Measurements from ENCODE around the gene TRPC4AP. TPM values are rescaled to one million over a fixed set of nuclear protein-coding genes. Genes with fewer than 3 reads are reported as not detected.

Gene TRPC4AP
- total RNA-seq, 3 donors from 2014 or later (not counting 1 experiment from before 2014, with no cell fraction given), result 72.3 to 79.0 (median 74.4) TPM

GRCh38 chr20:35011589-35012226 lies 80.9 kb downstream of the TRPC4AP start:
- no peaks in the 10 kb centered on the region for H3K9me3 ChIP-seq (ENCODE audit: control insufficient read depth, insufficient read depth, low read length)
- H3K4me3 ChIP-seq (ENCODE audit: low read length), result no peak overlapping the region
- intact Hi-C loops (cut with micrococcal nuclease), result no loop called here
- peaks cover 20% of the 10 kb centered on the region for H3K36me3 Mint-ChIP-seq
- no peaks in the 10 kb centered on the region for H3K27me3 Mint-ChIP-seq (ENCODE audit: low read depth in 2 of 2)
- H3K27ac ChIP-seq (ENCODE audit: low read length), result no peak overlapping the region
- H3K36me3 ChIP-seq (ENCODE audit: control insufficient read depth, insufficient read depth, low read length), result peaks cover 78% of the 10 kb centered on the region
- H3K4me1 ChIP-seq (ENCODE audit: control insufficient read depth, insufficient read depth, low read length), result no peaks in the 10 kb centered on the region
- ATAC-seq (no peak), DNase-seq (no peak)
- TF ChIP-seq CTCF (IDR thresholded peaks at IDR 0.05), result no peak
- H3K9me3 Mint-ChIP-seq, result no peaks in the 10 kb centered on the region
- H3K27ac Mint-ChIP-seq, result peak overlapping the region; percentile 16 to 79
- no peaks in the 10 kb centered on the region for H3K27me3 ChIP-seq (ENCODE audit: control insufficient read depth, insufficient read depth, low read length)
- H3K4me1 Mint-ChIP-seq, result peaks cover 0 to 16% of the 10 kb centered on the region in 2 donors
- WGBS (ENCODE audit: insufficient coverage), result 89% methylated on average over 5 of the region's 5 CpGs
- H3K4me3 Mint-ChIP-seq, result no peak overlapping the region

GRCh38 chr20:35010405-35011192 lies 82.0 kb downstream of the TRPC4AP start:
- Histone ChIP-seq H3K27me3 (ENCODE audit: control insufficient read depth, insufficient read depth, low read length) (no peaks in the 10 kb centered on the region), H3K4me3 (ENCODE audit: low read length) (no peak overlapping the region), H3K4me1 (ENCODE audit: control insufficient read depth, insufficient read depth, low read length) (no peaks in the 10 kb centered on the region), H3K9me3 (ENCODE audit: control insufficient read depth, insufficient read depth, low read length) (no peaks in the 10 kb centered on the region), H3K27ac (ENCODE audit: low read length) (no peak overlapping the region), H3K36me3 (ENCODE audit: control insufficient read depth, insufficient read depth, low read length) (peaks cover 80% of the 10 kb centered on the region)
- Mint-ChIP-seq H3K4me3 (no peak overlapping the region), H3K27me3 (ENCODE audit: low read depth in 2 of 2) (no peaks in the 10 kb centered on the region), H3K27ac (peak overlapping the region; percentile 8 to 79), H3K9me3 (no peaks in the 10 kb centered on the region), H3K36me3 (peaks cover 20% of the 10 kb centered on the region), H3K4me1 (peaks cover 0 to 16% of the 10 kb centered on the region in 2 donors)
- no peak for TF ChIP-seq CTCF (IDR thresholded peaks at IDR 0.05)
- intact Hi-C loops (cut with micrococcal nuclease), result no loop called here
- 93% methylated on average over 19 of the region's 19 CpGs for WGBS (ENCODE audit: insufficient coverage)
- ATAC-seq (no peak), DNase-seq (peak in 1 of 2 donors; percentile 1)

- H3K9me3 ChIP-seq (ENCODE audit: control insufficient read depth, insufficient read depth, low read length), result no peaks in the 10 kb centered on the region
- Mint-ChIP-seq H3K4me1 (peaks cover 0 to 16% of the 10 kb centered on the region in 2 donors), H3K27ac (peak overlapping the region; percentile 8 to 13), H3K9me3 (no peaks in the 10 kb centered on the region), H3K4me3 (no peak overlapping the region), H3K36me3 (peaks cover 19% of the 10 kb centered on the region), H3K27me3 (ENCODE audit: low read depth in 2 of 2) (no peaks in the 10 kb centered on the region)
- no peak overlapping the region for H3K27ac ChIP-seq (ENCODE audit: low read length)
- no peak for TF ChIP-seq CTCF (IDR thresholded peaks at IDR 0.05)
- WGBS (ENCODE audit: insufficient coverage), result 98% methylated on average over 11 of the region's 11 CpGs
- intact Hi-C loops (cut with micrococcal nuclease), result no loop called here
- no peaks in the 10 kb centered on the region for H3K4me1 ChIP-seq (ENCODE audit: control insufficient read depth, insufficient read depth, low read length)
- H3K36me3 ChIP-seq (ENCODE audit: control insufficient read depth, insufficient read depth, low read length), result peaks cover 85% of the 10 kb centered on the region
- ATAC-seq (no peak), DNase-seq (no peak)
- no peaks in the 10 kb centered on the region for H3K27me3 ChIP-seq (ENCODE audit: control insufficient read depth, insufficient read depth, low read length)
- H3K4me3 ChIP-seq (ENCODE audit: low read length), result no peak overlapping the region
These were observed 82.8 kb downstream of the TRPC4AP start for GRCh38 chr20:35009665-35010328.
